ENCODE results near the gene MIB1. TPM values are rescaled to one million over a fixed set of nuclear protein-coding genes. Genes with fewer than 3 reads are reported as not detected.

The MIB1 gene
- total RNA-seq, 1 experiment from 2014 or later = 56.1 TPM

DNA sequence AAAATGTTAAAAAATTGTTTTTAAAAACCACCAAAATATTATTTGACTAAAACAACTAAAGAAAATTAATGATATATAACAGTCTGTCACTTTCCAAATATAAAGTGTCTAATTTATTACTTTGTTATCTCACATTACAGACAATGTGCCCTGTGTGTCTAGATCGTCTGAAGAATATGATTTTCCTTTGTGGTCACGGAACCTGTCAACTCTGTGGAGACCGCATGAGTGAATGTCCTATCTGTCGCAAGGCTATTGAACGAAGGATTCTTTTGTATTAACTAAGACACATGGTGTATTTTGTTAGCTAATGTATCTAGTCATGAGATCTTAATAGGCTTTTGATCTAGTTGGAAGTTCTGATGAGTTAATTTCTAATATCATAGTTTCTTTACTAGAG lies 123.8 kb downstream of the MIB1 start:
- Histone ChIP-seq H3K27ac (ENCODE audit: low read depth, low read length) (no peak overlapping the region), H2AFZ (ENCODE audit: low read depth, low read length, poor library complexity, severe bottlenecking) (no peak overlapping the region), H3K9me2 (ENCODE audit: insufficient read depth) (no peaks in the 10 kb centered on the region), H3K9me3 (ENCODE audit: control insufficient read depth in 1 of 2, insufficient read depth in 1 of 2, low read depth in 1 of 2, low read length in 2 of 2) (no peaks in the 10 kb centered on the region), H3K9ac (ENCODE audit: low read length) (no peak overlapping the region), H3K27me3 (ENCODE audit: insufficient read depth, low read length) (no peaks in the 10 kb centered on the region), H3K4me2 (ENCODE audit: low read length) (no peak overlapping the region), H3K4me3 (replicated peaks in 1 of 2; ENCODE audit: low read depth in 1 of 2, low read length in 2 of 2) (no peak overlapping the region), H3K4me1 (ENCODE audit: control insufficient read depth in 1 of 2, insufficient read depth in 2 of 2, low read length in 2 of 2) (no peaks in the 10 kb centered on the region), H4K20me1 (ENCODE audit: insufficient read depth) (no peaks in the 10 kb centered on the region), H3K79me2 (ENCODE audit: insufficient read depth, low read length) (no peaks in the 10 kb centered on the region), H3K36me3 (ENCODE audit: control insufficient read depth in 1 of 2, insufficient read depth in 2 of 2, low read length in 2 of 2) (peaks cover 4 to 6% of the 10 kb centered on the region in 2 experiments; a peak in 3 of 4 replicates)
- intact Hi-C loops (cut with micrococcal nuclease) = no loop called here
- no peak for DNase-seq (ENCODE audit: low read depth, low spot score)
- RAD21 ChIA-PET (ENCODE audit: low non-redundant PET in 1 of 2, low total read pairs in 2 of 2, uncharacterized antibody in 2 of 2, unreplicated experiment in 2 of 2) = no interaction called here
- BruUV-seq (replicated peaks) = no TSS peak
- CTCF ChIA-PET = no interaction called here
- ATAC-seq = no peak
- TF ChIP-seq JUND (IDR thresholded peaks at IDR 0.05) (no peak), RAD21 (IDR thresholded peaks at IDR 0.05; ENCODE audit: low read depth) (no peak), POLR2A (IDR thresholded peaks at IDR 0.05; ENCODE audit: borderline replicate concordance, extremely low read depth, insufficient read depth, insufficient read length) (no peak), ZNF274 (IDR thresholded peaks at IDR 0.05; ENCODE audit: low read depth, low read length) (no peak), ZFX (IDR thresholded peaks at IDR 0.05) (no peak)
- TF ChIP-seq, protein P1, sequence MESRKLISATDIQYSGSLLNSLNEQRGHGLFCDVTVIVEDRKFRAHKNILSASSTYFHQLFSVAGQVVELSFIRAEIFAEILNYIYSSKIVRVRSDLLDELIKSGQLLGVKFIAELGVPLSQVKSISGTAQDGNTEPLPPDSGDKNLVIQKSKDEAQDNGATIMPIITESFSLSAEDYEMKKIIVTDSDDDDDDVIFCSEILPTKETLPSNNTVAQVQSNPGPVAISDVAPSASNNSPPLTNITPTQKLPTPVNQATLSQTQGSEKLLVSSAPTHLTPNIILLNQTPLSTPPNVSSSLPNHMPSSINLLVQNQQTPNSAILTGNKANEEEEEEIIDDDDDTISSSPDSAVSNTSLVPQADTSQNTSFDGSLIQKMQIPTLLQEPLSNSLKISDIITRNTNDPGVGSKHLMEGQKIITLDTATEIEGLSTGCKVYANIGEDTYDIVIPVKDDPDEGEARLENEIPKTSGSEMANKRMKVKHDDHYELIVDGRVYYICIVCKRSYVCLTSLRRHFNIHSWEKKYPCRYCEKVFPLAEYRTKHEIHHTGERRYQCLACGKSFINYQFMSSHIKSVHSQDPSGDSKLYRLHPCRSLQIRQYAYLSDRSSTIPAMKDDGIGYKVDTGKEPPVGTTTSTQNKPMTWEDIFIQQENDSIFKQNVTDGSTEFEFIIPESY (IDR thresholded peaks at IDR 0.05; ENCODE audit: extremely low read depth, insufficient replicate concordance, low read length) = no peak
- POLR2A ChIA-PET = no interaction called here

GRCh38 chr18:21865043-21865442 lies 124.5 kb downstream of the MIB1 start:
- Histone ChIP-seq H3K9ac (ENCODE audit: low read length) (no peak overlapping the region), H3K27ac (ENCODE audit: low read depth, low read length) (no peak overlapping the region), H3K9me2 (ENCODE audit: insufficient read depth) (no peaks in the 10 kb centered on the region), H3K4me3 (replicated peaks in 1 of 2; ENCODE audit: low read depth in 1 of 2, low read length in 2 of 2) (no peak overlapping the region), H3K27me3 (ENCODE audit: insufficient read depth, low read length) (no peaks in the 10 kb centered on the region), H4K20me1 (ENCODE audit: insufficient read depth) (no peaks in the 10 kb centered on the region), H3K4me2 (ENCODE audit: low read length) (no peak overlapping the region), H2AFZ (ENCODE audit: low read depth, low read length, poor library complexity, severe bottlenecking) (no peak overlapping the region), H3K79me2 (ENCODE audit: insufficient read depth, low read length) (no peaks in the 10 kb centered on the region), H3K9me3 (ENCODE audit: control insufficient read depth in 1 of 2, insufficient read depth in 1 of 2, low read depth in 1 of 2, low read length in 2 of 2) (no peaks in the 10 kb centered on the region), H3K4me1 (ENCODE audit: control insufficient read depth in 1 of 2, insufficient read depth in 2 of 2, low read length in 2 of 2) (no peaks in the 10 kb centered on the region), H3K36me3 (ENCODE audit: control insufficient read depth in 1 of 2, insufficient read depth in 2 of 2, low read length in 2 of 2) (peaks cover 4 to 6% of the 10 kb centered on the region in 2 experiments; a peak in 3 of 4 replicates)
- CTCF ChIA-PET = no interaction called here
- DNase-seq (ENCODE audit: low read depth, low spot score) (no peak), ATAC-seq (no peak)
- POLR2A ChIA-PET = no interaction called here
- RAD21 ChIA-PET (ENCODE audit: low non-redundant PET in 1 of 2, low total read pairs in 2 of 2, uncharacterized antibody in 2 of 2, unreplicated experiment in 2 of 2) = no interaction called here
- intact Hi-C loops (cut with micrococcal nuclease) = no loop called here
- TF ChIP-seq POLR2AphosphoS5 (IDR thresholded peaks at IDR 0.05; ENCODE audit: low read depth, low read length) (no peak), CEBPB (IDR thresholded peaks at IDR 0.05; ENCODE audit: low read depth) (no peak), TCF7L2 (IDR thresholded peaks at IDR 0.05; ENCODE audit: borderline replicate concordance, extremely low read depth, insufficient read depth, insufficient read length) (no peak), EZH2 (IDR thresholded peaks at IDR 0.05) (no peak), SIN3A (IDR thresholded peaks at IDR 0.05; ENCODE audit: low read depth) (no peak), RAD21 (IDR thresholded peaks at IDR 0.05; ENCODE audit: low read depth) (no peak), ZFX (IDR thresholded peaks at IDR 0.05) (no peak), ZNF274 (IDR thresholded peaks at IDR 0.05; ENCODE audit: low read depth, low read length) (no peak), ELF1 (IDR thresholded peaks at IDR 0.05; ENCODE audit: borderline replicate concordance, low read depth) (no peak), SP1 (IDR thresholded peaks at IDR 0.05; ENCODE audit: low read depth) (no peak), CBX3 (IDR thresholded peaks at IDR 0.05; ENCODE audit: low read depth) (no peak)
- TF ChIP-seq, protein P2, sequence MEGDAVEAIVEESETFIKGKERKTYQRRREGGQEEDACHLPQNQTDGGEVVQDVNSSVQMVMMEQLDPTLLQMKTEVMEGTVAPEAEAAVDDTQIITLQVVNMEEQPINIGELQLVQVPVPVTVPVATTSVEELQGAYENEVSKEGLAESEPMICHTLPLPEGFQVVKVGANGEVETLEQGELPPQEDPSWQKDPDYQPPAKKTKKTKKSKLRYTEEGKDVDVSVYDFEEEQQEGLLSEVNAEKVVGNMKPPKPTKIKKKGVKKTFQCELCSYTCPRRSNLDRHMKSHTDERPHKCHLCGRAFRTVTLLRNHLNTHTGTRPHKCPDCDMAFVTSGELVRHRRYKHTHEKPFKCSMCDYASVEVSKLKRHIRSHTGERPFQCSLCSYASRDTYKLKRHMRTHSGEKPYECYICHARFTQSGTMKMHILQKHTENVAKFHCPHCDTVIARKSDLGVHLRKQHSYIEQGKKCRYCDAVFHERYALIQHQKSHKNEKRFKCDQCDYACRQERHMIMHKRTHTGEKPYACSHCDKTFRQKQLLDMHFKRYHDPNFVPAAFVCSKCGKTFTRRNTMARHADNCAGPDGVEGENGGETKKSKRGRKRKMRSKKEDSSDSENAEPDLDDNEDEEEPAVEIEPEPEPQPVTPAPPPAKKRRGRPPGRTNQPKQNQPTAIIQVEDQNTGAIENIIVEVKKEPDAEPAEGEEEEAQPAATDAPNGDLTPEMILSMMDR (IDR thresholded peaks at IDR 0.05 in 2 of 3, conservative IDR thresholded peaks at IDR 0.05 in 1 of 3; ENCODE audit: borderline replicate concordance in 1 of 3, insufficient read depth in 1 of 3, low read depth in 2 of 3, low read length in 2 of 3) = no peak
- TF ChIP-seq, protein P1 (IDR thresholded peaks at IDR 0.05; ENCODE audit: extremely low read depth, insufficient replicate concordance, low read length) = no peak
- BruUV-seq (replicated peaks) = no TSS peak

All from HCT116 (cell line).